Measurements from ENCODE around the gene CMTM3. TPM values are rescaled to one million over a fixed set of nuclear protein-coding genes. Genes with fewer than 3 reads are reported as not detected.

The CMTM3 gene
- total and polyA plus RNA-seq, 2 of the 4 experiments (the other 2 are of a cell fraction) = 4.5 to 35.5 TPM

- TF ChIP-seq USF2 (IDR thresholded peaks at IDR 0.05; ENCODE audit: low read depth, low read length) (no peak), BHLHE40 (IDR thresholded peaks at IDR 0.05; ENCODE audit: low read depth, low read length) (no peak), RAD21 (IDR thresholded peaks at IDR 0.05; ENCODE audit: low read length) (no peak), FOS (IDR thresholded peaks at IDR 0.05; ENCODE audit: low read depth, low read length) (no peak)
Observed at GRCh38 chr16:66658860-66659190, 54.3 kb downstream of the CMTM3 start (continued).
